Measurements from ENCODE around the gene TCOF1.

GRCh38 chr5:150436141-150436680, 78.7 kb downstream of the TCOF1 start:
- TF ChIP-seq, protein P1, sequence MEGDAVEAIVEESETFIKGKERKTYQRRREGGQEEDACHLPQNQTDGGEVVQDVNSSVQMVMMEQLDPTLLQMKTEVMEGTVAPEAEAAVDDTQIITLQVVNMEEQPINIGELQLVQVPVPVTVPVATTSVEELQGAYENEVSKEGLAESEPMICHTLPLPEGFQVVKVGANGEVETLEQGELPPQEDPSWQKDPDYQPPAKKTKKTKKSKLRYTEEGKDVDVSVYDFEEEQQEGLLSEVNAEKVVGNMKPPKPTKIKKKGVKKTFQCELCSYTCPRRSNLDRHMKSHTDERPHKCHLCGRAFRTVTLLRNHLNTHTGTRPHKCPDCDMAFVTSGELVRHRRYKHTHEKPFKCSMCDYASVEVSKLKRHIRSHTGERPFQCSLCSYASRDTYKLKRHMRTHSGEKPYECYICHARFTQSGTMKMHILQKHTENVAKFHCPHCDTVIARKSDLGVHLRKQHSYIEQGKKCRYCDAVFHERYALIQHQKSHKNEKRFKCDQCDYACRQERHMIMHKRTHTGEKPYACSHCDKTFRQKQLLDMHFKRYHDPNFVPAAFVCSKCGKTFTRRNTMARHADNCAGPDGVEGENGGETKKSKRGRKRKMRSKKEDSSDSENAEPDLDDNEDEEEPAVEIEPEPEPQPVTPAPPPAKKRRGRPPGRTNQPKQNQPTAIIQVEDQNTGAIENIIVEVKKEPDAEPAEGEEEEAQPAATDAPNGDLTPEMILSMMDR (IDR thresholded peaks at IDR 0.05): peak; percentile 82 to 94 (median 89)
- TF ChIP-seq POLR2A (IDR thresholded peaks at IDR 0.05): no peak
